ENCODE data around the gene UXS1. TPM values are rescaled to one million over a fixed set of nuclear protein-coding genes. Genes with fewer than 3 reads are reported as not detected.

UXS1 gene
- total and polyA plus RNA-seq, 9 of the 15 experiments (the other 6 are each of a cell fraction or from before 2014, with no cell fraction given), result 5.8 to 25.8 (median 15.0) TPM

- TF ChIP-seq, protein P1, sequence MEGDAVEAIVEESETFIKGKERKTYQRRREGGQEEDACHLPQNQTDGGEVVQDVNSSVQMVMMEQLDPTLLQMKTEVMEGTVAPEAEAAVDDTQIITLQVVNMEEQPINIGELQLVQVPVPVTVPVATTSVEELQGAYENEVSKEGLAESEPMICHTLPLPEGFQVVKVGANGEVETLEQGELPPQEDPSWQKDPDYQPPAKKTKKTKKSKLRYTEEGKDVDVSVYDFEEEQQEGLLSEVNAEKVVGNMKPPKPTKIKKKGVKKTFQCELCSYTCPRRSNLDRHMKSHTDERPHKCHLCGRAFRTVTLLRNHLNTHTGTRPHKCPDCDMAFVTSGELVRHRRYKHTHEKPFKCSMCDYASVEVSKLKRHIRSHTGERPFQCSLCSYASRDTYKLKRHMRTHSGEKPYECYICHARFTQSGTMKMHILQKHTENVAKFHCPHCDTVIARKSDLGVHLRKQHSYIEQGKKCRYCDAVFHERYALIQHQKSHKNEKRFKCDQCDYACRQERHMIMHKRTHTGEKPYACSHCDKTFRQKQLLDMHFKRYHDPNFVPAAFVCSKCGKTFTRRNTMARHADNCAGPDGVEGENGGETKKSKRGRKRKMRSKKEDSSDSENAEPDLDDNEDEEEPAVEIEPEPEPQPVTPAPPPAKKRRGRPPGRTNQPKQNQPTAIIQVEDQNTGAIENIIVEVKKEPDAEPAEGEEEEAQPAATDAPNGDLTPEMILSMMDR (IDR thresholded peaks at IDR 0.05 in 2 of 3, conservative IDR thresholded peaks at IDR 0.05 in 1 of 3; ENCODE audit: insufficient read depth in 2 of 3, low read depth in 1 of 3, low read length in 3 of 3), result no peak
- no peak for TF ChIP-seq SAFB2 (IDR thresholded peaks at IDR 0.05; ENCODE audit: borderline replicate concordance, low read depth, low read length, severe bottlenecking)
- TF ChIP-seq ZNF347 (CRISPR knock-in tag; IDR thresholded peaks at IDR 0.05; ENCODE audit: low read depth), result no peak
- TF ChIP-seq, protein P2, sequence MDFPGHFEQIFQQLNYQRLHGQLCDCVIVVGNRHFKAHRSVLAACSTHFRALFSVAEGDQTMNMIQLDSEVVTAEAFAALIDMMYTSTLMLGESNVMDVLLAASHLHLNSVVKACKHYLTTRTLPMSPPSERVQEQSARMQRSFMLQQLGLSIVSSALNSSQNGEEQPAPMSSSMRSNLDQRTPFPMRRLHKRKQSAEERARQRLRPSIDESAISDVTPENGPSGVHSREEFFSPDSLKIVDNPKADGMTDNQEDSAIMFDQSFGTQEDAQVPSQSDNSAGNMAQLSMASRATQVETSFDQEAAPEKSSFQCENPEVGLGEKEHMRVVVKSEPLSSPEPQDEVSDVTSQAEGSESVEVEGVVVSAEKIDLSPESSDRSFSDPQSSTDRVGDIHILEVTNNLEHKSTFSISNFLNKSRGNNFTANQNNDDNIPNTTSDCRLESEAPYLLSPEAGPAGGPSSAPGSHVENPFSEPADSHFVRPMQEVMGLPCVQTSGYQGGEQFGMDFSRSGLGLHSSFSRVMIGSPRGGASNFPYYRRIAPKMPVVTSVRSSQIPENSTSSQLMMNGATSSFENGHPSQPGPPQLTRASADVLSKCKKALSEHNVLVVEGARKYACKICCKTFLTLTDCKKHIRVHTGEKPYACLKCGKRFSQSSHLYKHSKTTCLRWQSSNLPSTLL (IDR thresholded peaks at IDR 0.05), result no peak
- peak; percentile 87 for TF ChIP-seq PRDM10 (IDR thresholded peaks at IDR 0.05; ENCODE audit: partially characterized antibody)
- TF ChIP-seq FIP1L1 (IDR thresholded peaks at IDR 0.05; ENCODE audit: low read depth, low read length, poor library complexity, severe bottlenecking), result no peak
- TF ChIP-seq LARP7 (IDR thresholded peaks at IDR 0.05), result no peak
- TF ChIP-seq ZNF212 (CRISPR knock-in tag; IDR thresholded peaks at IDR 0.05), result no peak
- TF ChIP-seq XRCC5 (IDR thresholded peaks at IDR 0.05; ENCODE audit: low read depth, low read length), result no peak
- TF ChIP-seq, protein P3, sequence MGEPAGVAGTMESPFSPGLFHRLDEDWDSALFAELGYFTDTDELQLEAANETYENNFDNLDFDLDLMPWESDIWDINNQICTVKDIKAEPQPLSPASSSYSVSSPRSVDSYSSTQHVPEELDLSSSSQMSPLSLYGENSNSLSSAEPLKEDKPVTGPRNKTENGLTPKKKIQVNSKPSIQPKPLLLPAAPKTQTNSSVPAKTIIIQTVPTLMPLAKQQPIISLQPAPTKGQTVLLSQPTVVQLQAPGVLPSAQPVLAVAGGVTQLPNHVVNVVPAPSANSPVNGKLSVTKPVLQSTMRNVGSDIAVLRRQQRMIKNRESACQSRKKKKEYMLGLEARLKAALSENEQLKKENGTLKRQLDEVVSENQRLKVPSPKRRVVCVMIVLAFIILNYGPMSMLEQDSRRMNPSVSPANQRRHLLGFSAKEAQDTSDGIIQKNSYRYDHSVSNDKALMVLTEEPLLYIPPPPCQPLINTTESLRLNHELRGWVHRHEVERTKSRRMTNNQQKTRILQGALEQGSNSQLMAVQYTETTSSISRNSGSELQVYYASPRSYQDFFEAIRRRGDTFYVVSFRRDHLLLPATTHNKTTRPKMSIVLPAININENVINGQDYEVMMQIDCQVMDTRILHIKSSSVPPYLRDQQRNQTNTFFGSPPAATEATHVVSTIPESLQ (CRISPR knock-in tag; IDR thresholded peaks at IDR 0.05), result no peak
- no peak for TF ChIP-seq PHF8 (IDR thresholded peaks at IDR 0.05; ENCODE audit: borderline replicate concordance, low read length)
- TF ChIP-seq HDAC2 (IDR thresholded peaks at IDR 0.05), result peak; percentile 69; the same call in 1 of the 2 replicates
- TF ChIP-seq ZNF121 (CRISPR knock-in tag; conservative IDR thresholded peaks at IDR 0.05), result no peak
These were observed 78.9 kb downstream of the UXS1 start (continued) for GRCh38 chr2:106115250-106115649.

Data from K562 (cell line).